BE2C (cell line): ENCODE data around the gene PAPPA2.

Experiments used
- DNase-seq: peaks from one replicate; pipeline ENCODE4 v3.0.0-alpha.2; 2020
- H3K27me3 ChIP-seq: fragments of 250-450 bp; sonication (Bioruptor Pico); 2 replicates; pipeline ENCODE4 v1.5.1; 2020; ENCODE audit warnings: mild to moderate bottlenecking
- H3K36me3 ChIP-seq: fragments of 250-450 bp; sonication (Bioruptor Pico); 2 replicates; pipeline ENCODE4 v1.5.1; 2020; ENCODE audit warnings: mild to moderate bottlenecking
- H3K4me1 ChIP-seq: fragments of 250-450 bp; sonication (Bioruptor Pico); 2 replicates; pipeline ENCODE4 v1.5.1; 2020
- H3K4me3 ChIP-seq: 2 replicates; pipeline ENCODE4 v1.5.1; 2011; ENCODE audit warnings: low read depth, low read length
- H3K9me3 ChIP-seq: fragments of 250-450 bp; sonication (Bioruptor Pico); 2 replicates; pipeline ENCODE4 v1.5.1; 2020
- TF ChIP-seq, protein P1 (sequence below): IDR thresholded peaks from 2 replicates; pipeline ENCODE4 v1.5.1; 2012; ENCODE audit warnings: mild to moderate bottlenecking, low read depth, low read length

The PAPPA2 gene

DNA sequence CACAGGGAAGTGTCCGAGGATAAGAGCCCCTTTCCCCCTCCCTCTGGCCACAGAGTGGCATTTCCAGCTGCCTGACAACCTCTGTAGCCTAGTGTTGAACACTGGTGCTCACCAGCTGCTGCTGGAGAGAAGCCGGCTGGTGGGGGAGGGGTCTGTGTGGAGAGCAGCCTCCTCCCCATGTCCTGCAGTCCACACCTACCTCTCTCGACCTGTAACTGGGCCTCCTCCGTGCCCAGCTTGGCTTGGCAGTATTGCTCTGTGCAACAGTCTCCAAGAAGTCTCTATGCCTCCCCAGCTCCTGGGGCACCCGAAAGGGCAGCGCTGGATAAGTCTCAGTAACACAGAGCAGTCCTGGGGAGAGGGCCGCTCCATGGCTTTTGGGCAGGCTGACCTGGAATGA, 17.0 kb downstream of the PAPPA2 start:
- no peaks in the 10 kb centered on the region for H3K9me3 ChIP-seq
- no peaks in the 10 kb centered on the region for H3K27me3 ChIP-seq
- no peak overlapping the region for H3K4me3 ChIP-seq
- H3K36me3 ChIP-seq, result no peaks in the 10 kb centered on the region
- TF ChIP-seq, protein P1, sequence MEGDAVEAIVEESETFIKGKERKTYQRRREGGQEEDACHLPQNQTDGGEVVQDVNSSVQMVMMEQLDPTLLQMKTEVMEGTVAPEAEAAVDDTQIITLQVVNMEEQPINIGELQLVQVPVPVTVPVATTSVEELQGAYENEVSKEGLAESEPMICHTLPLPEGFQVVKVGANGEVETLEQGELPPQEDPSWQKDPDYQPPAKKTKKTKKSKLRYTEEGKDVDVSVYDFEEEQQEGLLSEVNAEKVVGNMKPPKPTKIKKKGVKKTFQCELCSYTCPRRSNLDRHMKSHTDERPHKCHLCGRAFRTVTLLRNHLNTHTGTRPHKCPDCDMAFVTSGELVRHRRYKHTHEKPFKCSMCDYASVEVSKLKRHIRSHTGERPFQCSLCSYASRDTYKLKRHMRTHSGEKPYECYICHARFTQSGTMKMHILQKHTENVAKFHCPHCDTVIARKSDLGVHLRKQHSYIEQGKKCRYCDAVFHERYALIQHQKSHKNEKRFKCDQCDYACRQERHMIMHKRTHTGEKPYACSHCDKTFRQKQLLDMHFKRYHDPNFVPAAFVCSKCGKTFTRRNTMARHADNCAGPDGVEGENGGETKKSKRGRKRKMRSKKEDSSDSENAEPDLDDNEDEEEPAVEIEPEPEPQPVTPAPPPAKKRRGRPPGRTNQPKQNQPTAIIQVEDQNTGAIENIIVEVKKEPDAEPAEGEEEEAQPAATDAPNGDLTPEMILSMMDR, result no peak
- H3K4me1 ChIP-seq, result no peaks in the 10 kb centered on the region
- no peak for DNase-seq

DNA sequence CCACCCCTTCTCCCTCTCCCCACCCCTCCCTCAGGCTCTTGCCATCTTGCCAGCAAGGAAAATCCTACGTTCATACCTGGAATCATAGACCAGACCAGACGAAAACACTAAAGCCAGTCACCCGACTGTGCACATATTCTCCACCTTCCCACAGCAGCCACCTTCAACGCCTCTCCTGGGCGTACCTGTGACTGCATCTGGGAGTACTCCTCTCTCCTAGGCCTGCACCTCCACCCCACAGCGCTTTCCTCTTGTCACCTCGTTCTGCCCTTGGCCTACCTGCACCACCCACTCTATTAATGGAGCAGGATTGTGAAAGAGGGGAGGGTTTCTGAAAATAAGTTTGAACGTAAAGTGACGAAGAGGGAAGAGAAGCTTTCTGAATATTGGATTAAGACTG, 17.8 kb downstream of the PAPPA2 start:
- H3K36me3 ChIP-seq, result no peaks in the 10 kb centered on the region
- no peak for DNase-seq
- TF ChIP-seq, protein P1, result no peak
- H3K9me3 ChIP-seq, result no peaks in the 10 kb centered on the region
- no peaks in the 10 kb centered on the region for H3K4me1 ChIP-seq
- H3K27me3 ChIP-seq, result no peaks in the 10 kb centered on the region
- no peak overlapping the region for H3K4me3 ChIP-seq

DNA sequence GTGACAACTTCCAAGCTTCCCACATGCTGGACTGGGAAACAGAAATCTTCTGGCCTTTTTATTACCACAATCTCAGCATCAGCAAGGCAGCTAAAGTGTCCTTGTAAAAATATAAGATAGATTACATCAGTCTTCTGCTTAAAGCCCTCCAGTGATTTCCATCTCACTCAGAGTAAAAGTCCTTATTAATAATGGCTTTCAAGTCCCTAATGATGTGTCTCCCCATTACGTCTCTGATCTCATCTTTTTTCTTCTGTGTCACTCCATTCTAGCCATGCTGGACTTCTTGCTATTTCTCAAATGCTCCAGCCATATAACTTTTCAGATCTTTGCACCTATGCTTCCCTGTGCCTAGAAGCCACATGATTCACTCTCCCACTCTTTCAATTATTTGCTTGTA, 22.1 kb downstream of the PAPPA2 start:
- Histone ChIP-seq H3K27me3 (no peaks in the 10 kb centered on the region), H3K9me3 (no peaks in the 10 kb centered on the region; the same call in 1 of the 2 replicates), H3K4me3 (no peak overlapping the region), H3K36me3 (no peaks in the 10 kb centered on the region), H3K4me1 (no peaks in the 10 kb centered on the region)
- no peak for DNase-seq
- TF ChIP-seq, protein P1, result no peak

DNA sequence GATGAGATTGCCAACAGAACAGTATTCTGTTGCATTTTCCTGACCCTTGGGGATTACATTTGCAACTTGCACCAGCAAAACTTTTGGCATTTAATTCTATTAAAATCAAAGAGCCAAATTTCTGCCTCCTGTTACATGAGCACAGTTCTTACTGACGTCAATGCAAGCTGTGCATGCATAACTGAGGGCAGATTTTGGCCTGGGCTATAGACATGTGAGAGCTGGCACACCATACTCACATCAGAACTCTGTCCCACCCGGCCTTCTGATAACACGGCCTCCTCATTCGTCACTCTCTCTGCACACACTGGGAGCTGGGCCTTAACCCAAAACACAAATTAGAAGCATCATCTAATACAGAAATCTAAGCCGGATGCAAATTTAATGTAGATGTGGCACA, 31.5 kb downstream of the PAPPA2 start:
- Histone ChIP-seq H3K9me3 (no peaks in the 10 kb centered on the region), H3K36me3 (no peaks in the 10 kb centered on the region), H3K4me1 (no peaks in the 10 kb centered on the region), H3K27me3 (no peaks in the 10 kb centered on the region), H3K4me3 (no peak overlapping the region)
- TF ChIP-seq, protein P1, result no peak
- no peak for DNase-seq

DNA sequence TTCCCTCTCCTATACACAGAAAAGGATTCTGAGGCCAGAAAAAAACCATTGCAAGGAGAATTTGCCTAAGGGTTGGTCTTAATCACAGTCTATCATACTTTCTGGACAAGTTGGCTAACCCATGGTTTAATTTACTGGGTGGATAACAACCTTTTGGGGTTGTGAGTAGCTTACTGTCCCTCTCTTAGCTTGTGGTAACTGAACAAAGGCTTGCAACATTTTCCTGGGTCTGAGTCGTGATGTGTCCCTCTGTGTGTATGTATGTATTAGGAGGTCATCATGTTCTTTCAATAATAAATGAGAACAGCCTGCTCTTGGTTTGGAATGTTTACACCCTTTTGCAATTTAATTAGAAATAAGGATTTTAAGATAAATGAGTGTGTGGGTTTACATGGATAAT, 36.7 kb downstream of the PAPPA2 start:
- DNase-seq, result no peak
- Histone ChIP-seq H3K4me1 (no peaks in the 10 kb centered on the region), H3K36me3 (no peaks in the 10 kb centered on the region), H3K4me3 (no peak overlapping the region), H3K27me3 (no peaks in the 10 kb centered on the region), H3K9me3 (no peaks in the 10 kb centered on the region)
- TF ChIP-seq, protein P1, result no peak

DNA sequence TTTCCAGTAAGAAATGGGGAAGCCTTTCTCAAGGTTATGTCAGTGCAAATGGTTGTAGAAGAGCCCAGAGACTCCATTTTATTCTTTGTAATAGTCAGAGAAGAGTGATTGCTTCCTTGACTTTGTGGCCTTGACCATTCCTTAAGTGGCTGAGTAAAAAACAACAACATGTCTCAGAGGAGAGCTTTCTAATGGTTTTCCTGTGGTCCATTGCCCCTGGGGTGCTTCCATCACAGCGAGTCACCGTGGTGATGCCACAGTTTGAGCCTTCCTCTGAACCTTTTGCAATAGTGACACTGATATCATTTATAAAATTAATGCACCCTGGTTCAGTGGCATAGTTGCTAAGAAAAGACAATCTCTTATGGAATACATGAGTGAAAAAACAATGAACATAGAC, 38.6 kb downstream of the PAPPA2 start:
- TF ChIP-seq, protein P1, result no peak
- Histone ChIP-seq H3K9me3 (no peaks in the 10 kb centered on the region), H3K4me3 (no peak overlapping the region), H3K27me3 (no peaks in the 10 kb centered on the region), H3K4me1 (no peaks in the 10 kb centered on the region), H3K36me3 (no peaks in the 10 kb centered on the region)
- no peak for DNase-seq
